ENCODE results near the gene SLC39A11. TPM values are rescaled to one million over a fixed set of nuclear protein-coding genes. Genes with fewer than 3 reads are reported as not detected.
"Not testable (repeated sequence)": the region's sequence is repeated elsewhere in the genome, so short reads cannot be mapped to it uniquely, and the experiment has no call there.

Gene SLC39A11
- total RNA-seq, 2 donors from 2014 or later: 18.1 to 20.1 TPM

GRCh38 chr17:73099511-73099910, 7.0 kb upstream of the SLC39A11 start:
- no peak for DNase-seq
- no peak overlapping the region for H3K27ac Mint-ChIP-seq
- Histone ChIP-seq H3K27ac (ENCODE audit: low read depth, low read length) (no peak overlapping the region), H3K9ac (ENCODE audit: extremely low read depth, low read length, poor library complexity, severe bottlenecking) (no peak overlapping the region), H3K27me3 (ENCODE audit: control insufficient read depth, insufficient read depth, low read length, poor library complexity, severe bottlenecking) (peaks cover 39% of the 10 kb centered on the region), H3K4me3 (ENCODE audit: low read length) (no peak overlapping the region), H3K9me3 (ENCODE audit: control insufficient read depth, low read length) (no peaks in the 10 kb centered on the region), H3K4me1 (ENCODE audit: control insufficient read depth, insufficient read depth, low read length) (no peaks in the 10 kb centered on the region), H3K36me3 (ENCODE audit: control insufficient read depth, insufficient read depth, low read length) (no peaks in the 10 kb centered on the region)
- H3K4me1 Mint-ChIP-seq: no peaks in the 10 kb centered on the region
- peaks cover 92% of the 10 kb centered on the region for H3K27me3 Mint-ChIP-seq (ENCODE audit: insufficient read depth)
- 87 to 90% methylated on average over 8 to 9 of the region's 10 CpGs for WGBS, 2 experiments (ENCODE audit: insufficient coverage in 1 of 2, insufficient read length in 1 of 2)
- H3K36me3 Mint-ChIP-seq (ENCODE audit: low read depth): no peaks in the 10 kb centered on the region
- TF ChIP-seq CTCF (conservative IDR thresholded peaks at IDR 0.05): no peak
- H3K9me3 Mint-ChIP-seq: peaks cover 6% of the 10 kb centered on the region
- no peak overlapping the region for H3K4me3 Mint-ChIP-seq

GRCh38 chr17:73098919-73099318, 6.4 kb upstream of the SLC39A11 start:
- no peak for DNase-seq
- no peak overlapping the region for H3K4me3 ChIP-seq (ENCODE audit: low read length)
- Mint-ChIP-seq H3K27me3 (ENCODE audit: insufficient read depth) (peaks cover 95% of the 10 kb centered on the region), H3K27ac (no peak overlapping the region), H3K9me3 (peaks cover 3% of the 10 kb centered on the region), H3K4me1 (no peaks in the 10 kb centered on the region), H3K36me3 (ENCODE audit: low read depth) (no peaks in the 10 kb centered on the region), H3K4me3 (no peak overlapping the region)
- H3K4me1 ChIP-seq (ENCODE audit: control insufficient read depth, insufficient read depth, low read length): no peaks in the 10 kb centered on the region
- TF ChIP-seq CTCF (conservative IDR thresholded peaks at IDR 0.05): no peak
- WGBS, 2 experiments (ENCODE audit: insufficient coverage in 1 of 2, insufficient read length in 1 of 2): 73 to 81% methylated on average over 4 to 5 of the region's 5 CpGs
- H3K27me3 ChIP-seq (ENCODE audit: control insufficient read depth, insufficient read depth, low read length, poor library complexity, severe bottlenecking): peaks cover 39% of the 10 kb centered on the region
- H3K9ac ChIP-seq (ENCODE audit: extremely low read depth, low read length, poor library complexity, severe bottlenecking): no peak overlapping the region
- no peak overlapping the region for H3K27ac ChIP-seq (ENCODE audit: low read depth, low read length)
- H3K9me3 ChIP-seq (ENCODE audit: control insufficient read depth, low read length): no peaks in the 10 kb centered on the region
- no peaks in the 10 kb centered on the region for H3K36me3 ChIP-seq (ENCODE audit: control insufficient read depth, insufficient read depth, low read length)

GRCh38 chr17:73097973-73098765, 5.7 kb upstream of the SLC39A11 start:
- WGBS, 2 experiments (ENCODE audit: insufficient coverage in 1 of 2, insufficient read length in 1 of 2): 90 to 95% methylated on average over 8 of the region's 8 CpGs
- peaks cover 89% of the 10 kb centered on the region for H3K27me3 Mint-ChIP-seq (ENCODE audit: insufficient read depth)

More at GRCh38 chr17:73097973-73098765, 5.7 kb upstream of the SLC39A11 start:
- not testable (repeated sequence) for H3K9me3 ChIP-seq (ENCODE audit: control insufficient read depth, low read length); H3K4me3 ChIP-seq (ENCODE audit: low read length); H3K36me3 ChIP-seq (ENCODE audit: control insufficient read depth, insufficient read depth, low read length); DNase-seq; H3K9ac ChIP-seq (ENCODE audit: extremely low read depth, low read length, poor library complexity, severe bottlenecking); H3K27ac Mint-ChIP-seq; H3K27ac ChIP-seq (ENCODE audit: low read depth, low read length); H3K4me1 ChIP-seq (ENCODE audit: control insufficient read depth, insufficient read depth, low read length); H3K9me3 Mint-ChIP-seq; H3K4me1 Mint-ChIP-seq; H3K36me3 Mint-ChIP-seq (ENCODE audit: low read depth); H3K4me3 Mint-ChIP-seq
- H3K27me3 ChIP-seq (ENCODE audit: control insufficient read depth, insufficient read depth, low read length, poor library complexity, severe bottlenecking): peaks cover 39% of the 10 kb centered on the region
